Upper lobe of left lung (tissue), 4 donors: Measurements from ENCODE around the gene GTF2IRD2.
"Not testable (repeated sequence)": the region's sequence is repeated elsewhere in the genome, so short reads cannot be mapped to it uniquely, and the experiment has no call there.

Source experiments
- CTCF ChIP-seq, 6 experiments: fragments of 450-650 bp in 4 of 6; fragments of 200-600 bp in 2 of 6; sonication (generic) in 2 of 6; IDR thresholded peaks; one replicate each; pipeline ENCODE4 v1.5.1; 2016 to 2019; ENCODE audit warnings: antibody characterized with exemption in 6 of 6
- POLR2A ChIP-seq, 4 donors: fragments of 450-650 bp; IDR thresholded peaks; one replicate each; pipeline ENCODE4 v1.5.1; 2016 to 2017; ENCODE audit warnings: antibody characterized with exemption in 4 of 4, mild to moderate bottlenecking in 2 of 4
- POLR2AphosphoS5 ChIP-seq, 2 donors: sonication (generic); formaldehyde crosslinking; IDR thresholded peaks; one replicate each; pipeline ENCODE4 v1.5.1; 2017; ENCODE audit warnings: antibody characterized with exemption in 2 of 2

GRCh38 chr7:74797848-74798622 is 53.4 kb downstream of the GTF2IRD2 start:
- TF ChIP-seq CTCF, POLR2AphosphoS5, POLR2A (IDR thresholded peaks at IDR 0.05): not testable (repeated sequence)
